PC-9 (cell line): Measurements from ENCODE around the gene TCTN3. TPM values are rescaled to one million over a fixed set of nuclear protein-coding genes. Genes with fewer than 3 reads are reported as not detected.
"Not testable (repeated sequence)": the region's sequence is repeated elsewhere in the genome, so short reads cannot be mapped to it uniquely, and the experiment has no call there.

Source experiments
- BruUV-seq: library from RNA; stranded (reverse); fragments of 400-500 nt; replicated peaks from 2 replicates; lab custom pipeline; 2021; lab: Mats Ljungman, UMichigan
- CTCF ChIA-PET: fragments of 300-600 bp; sonication (Branson Sonifier 250); formaldehyde crosslinking; loops from one replicate; lab custom pipeline; 2022; ENCODE audit warnings: antibody characterized with exemption; lab: Charles Lee
- POLR2A ChIA-PET: fragments of 300-600 bp; sonication (Branson Sonifier 250); formaldehyde crosslinking; loops from one replicate; lab custom pipeline; 2022; ENCODE audit warnings: antibody characterized with exemption; ENCODE audit not compliant: unreplicated experiment; lab: Charles Lee
- DNase-seq, 2 experiments: peaks; one replicate each; pipeline versions ENCODE4 v3.0.0 to v3.0.0-alpha.2; 2015 to 2022; ENCODE audit warnings: mixed read lengths in 1 of 2
- H2AFZ ChIP-seq: fragments of 200-600 bp; sonication (generic); 2 replicates; pipeline ENCODE4 v1.8.1; 2017; ENCODE audit warnings: antibody characterized with exemption
- H3F3A ChIP-seq: fragments of 200-600 bp; sonication (generic); 2 replicates; pipeline ENCODE4 v1.8.1; 2017; ENCODE audit warnings: antibody characterized with exemption, mild to moderate bottlenecking, low read depth; ENCODE audit not compliant: insufficient read depth
- H3K27ac ChIP-seq: fragments of 200-600 bp; sonication (generic); 2 replicates; pipeline ENCODE4 v1.6.1; 2016; ENCODE audit warnings: mixed run types
- H3K27me3 ChIP-seq: fragments of 200-600 bp; sonication (generic); 2 replicates; pipeline ENCODE4 v1.6.1; 2016; ENCODE audit warnings: low read depth, mixed run types; ENCODE audit not compliant: insufficient read depth
- H3K36me3 ChIP-seq: fragments of 200-600 bp; sonication (generic); 2 replicates; pipeline ENCODE4 v1.6.1; 2016; ENCODE audit warnings: low read depth, mixed run types
- H3K4me1 ChIP-seq: fragments of 200-600 bp; sonication (generic); replicated peaks from 2 replicates; pipeline ENCODE4 v1.6.1; 2016; ENCODE audit warnings: mixed run types; ENCODE audit not compliant: insufficient read depth
- H3K4me2 ChIP-seq: fragments of 200-600 bp; sonication (generic); 2 replicates; pipeline ENCODE4 v1.6.1; 2017; ENCODE audit warnings: mixed run types
- H3K4me3 ChIP-seq: fragments of 200-600 bp; sonication (generic); 2 replicates; pipeline ENCODE4 v1.6.1; 2016; ENCODE audit warnings: mixed run types
- H3K79me2 ChIP-seq: fragments of 200-600 bp; sonication (generic); 2 replicates; pipeline ENCODE4 v1.6.1; 2017; ENCODE audit warnings: low read depth, mixed run types
- H3K9me2 ChIP-seq: fragments of 200-600 bp; sonication (generic); 2 replicates; pipeline ENCODE4 v1.8.1; 2017; ENCODE audit warnings: mild to moderate bottlenecking; ENCODE audit not compliant: insufficient read depth
- H3K9me3 ChIP-seq: fragments of 200-600 bp; sonication (generic); 2 replicates; pipeline ENCODE4 v1.8.1; 2016; ENCODE audit warnings: low read depth; ENCODE audit not compliant: insufficient read depth
- H4K20me1 ChIP-seq: fragments of 200-600 bp; sonication (generic); 2 replicates; pipeline ENCODE4 v1.8.1; 2017; ENCODE audit not compliant: insufficient read depth
- EZH2 ChIP-seq: fragments of 200-600 bp; sonication (generic); IDR thresholded peaks from 2 replicates; pipeline ENCODE4 v1.8.0; 2017; ENCODE audit warnings: antibody characterized with exemption, low read depth
- intact Hi-C: fragments of 100-400 bp; cut with micrococcal nuclease; formaldehyde crosslinking; loops from one replicate; pipeline ENCODE4 v1.10.0; 2022; ENCODE audit not compliant: unreplicated experiment
- total RNA-seq: library from RNA; stranded (reverse); gene quantifications from 2 replicates; pipeline ENCODE4 v1.2.3, GENCODE V29; 2021
- TF ChIP-seq, protein P1 (sequence below): fragments of 200-600 bp; sonication (generic); conservative IDR thresholded peaks from 2 replicates; pipeline ENCODE4 v1.6.1; 2017; ENCODE audit warnings: mixed run types, antibody characterized with exemption, mild to moderate bottlenecking, moderate library complexity

The TCTN3 gene
- total RNA-seq, 1 experiment from 2014 or later, result 18.1 TPM

DNA sequence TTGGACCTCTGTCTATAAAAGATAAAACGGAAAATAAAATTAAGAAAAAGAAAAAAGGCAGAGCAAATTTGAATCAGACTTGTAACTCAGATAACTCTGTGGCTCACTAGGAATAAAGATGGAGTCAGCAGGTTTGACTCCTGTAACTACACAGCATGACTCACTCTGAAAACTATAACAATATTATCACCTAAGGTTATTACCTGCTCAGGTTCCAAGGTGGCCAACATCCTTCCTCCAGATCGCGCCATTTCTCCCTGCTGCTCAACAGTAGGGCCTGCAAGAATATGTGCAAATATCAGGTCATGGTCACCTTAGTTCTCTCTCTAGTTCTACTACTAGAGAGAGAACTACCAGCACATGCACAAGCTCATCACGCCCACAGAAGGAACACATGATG is 67.2 kb downstream of the TCTN3 start:
- Histone ChIP-seq H3K9me3 (no peaks in the 10 kb centered on the region), H3K79me2 (no peaks in the 10 kb centered on the region), H4K20me1 (no peaks in the 10 kb centered on the region), H3K36me3 (peaks cover 7% of the 10 kb centered on the region; the same call in 1 of the 2 replicates), H3K4me3 (no peak overlapping the region), H3K9me2 (no peaks in the 10 kb centered on the region), H3K27ac (no peak overlapping the region), H3K4me1 (no peaks in the 10 kb centered on the region), H2AFZ (no peak overlapping the region), H3K4me2 (no peak overlapping the region), H3F3A (no peaks in the 10 kb centered on the region), H3K27me3 (no peaks in the 10 kb centered on the region)
- TF ChIP-seq, protein P1, sequence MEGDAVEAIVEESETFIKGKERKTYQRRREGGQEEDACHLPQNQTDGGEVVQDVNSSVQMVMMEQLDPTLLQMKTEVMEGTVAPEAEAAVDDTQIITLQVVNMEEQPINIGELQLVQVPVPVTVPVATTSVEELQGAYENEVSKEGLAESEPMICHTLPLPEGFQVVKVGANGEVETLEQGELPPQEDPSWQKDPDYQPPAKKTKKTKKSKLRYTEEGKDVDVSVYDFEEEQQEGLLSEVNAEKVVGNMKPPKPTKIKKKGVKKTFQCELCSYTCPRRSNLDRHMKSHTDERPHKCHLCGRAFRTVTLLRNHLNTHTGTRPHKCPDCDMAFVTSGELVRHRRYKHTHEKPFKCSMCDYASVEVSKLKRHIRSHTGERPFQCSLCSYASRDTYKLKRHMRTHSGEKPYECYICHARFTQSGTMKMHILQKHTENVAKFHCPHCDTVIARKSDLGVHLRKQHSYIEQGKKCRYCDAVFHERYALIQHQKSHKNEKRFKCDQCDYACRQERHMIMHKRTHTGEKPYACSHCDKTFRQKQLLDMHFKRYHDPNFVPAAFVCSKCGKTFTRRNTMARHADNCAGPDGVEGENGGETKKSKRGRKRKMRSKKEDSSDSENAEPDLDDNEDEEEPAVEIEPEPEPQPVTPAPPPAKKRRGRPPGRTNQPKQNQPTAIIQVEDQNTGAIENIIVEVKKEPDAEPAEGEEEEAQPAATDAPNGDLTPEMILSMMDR, result no peak
- no peak for TF ChIP-seq EZH2
- ChIA-PET POLR2A (no interaction called here), CTCF (no interaction called here)
- intact Hi-C loops, result no loop called here
- DNase-seq, result no peak
- BruUV-seq, result no TSS peak

DNA sequence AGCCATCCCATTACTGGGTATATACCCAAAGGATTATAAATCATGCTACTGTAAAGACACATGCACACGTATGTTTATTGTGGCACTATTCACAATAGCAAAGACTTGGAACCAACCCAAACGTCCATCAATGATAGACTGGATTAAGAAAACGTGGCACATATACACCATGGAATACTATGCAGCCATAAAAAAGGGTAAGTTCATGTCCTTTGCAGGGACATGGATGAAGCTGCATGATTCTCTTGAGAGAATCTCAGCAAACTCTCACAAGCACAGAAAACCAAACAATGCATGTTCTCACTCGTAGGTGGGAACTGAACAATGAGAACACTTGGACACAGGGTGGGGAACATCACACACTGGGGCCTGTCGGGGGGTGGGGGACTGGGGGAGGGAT is 73.3 kb downstream of the TCTN3 start:
- CTCF ChIA-PET, H3K9me2 ChIP-seq: not testable (repeated sequence)

DNA sequence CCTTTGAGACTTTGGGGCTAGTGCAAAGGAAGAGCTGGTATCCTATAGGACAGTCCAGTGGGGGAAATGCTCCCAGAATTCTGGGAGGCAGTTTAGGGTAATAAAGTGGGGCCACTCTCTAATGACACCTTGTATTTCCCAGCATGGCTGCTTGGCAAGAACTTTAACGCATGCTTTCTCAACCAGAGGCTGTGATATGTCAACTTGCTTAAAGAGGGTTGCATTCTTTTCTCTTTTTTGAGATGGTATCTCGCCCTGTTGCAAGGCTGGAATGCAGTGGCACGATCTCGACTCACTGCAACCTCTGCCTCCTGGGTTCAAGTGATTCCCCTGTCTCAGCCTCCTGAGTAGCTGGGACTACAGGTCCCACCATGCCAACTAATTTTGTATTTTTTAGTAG is 75.6 kb downstream of the TCTN3 start:
- Histone ChIP-seq H4K20me1 (no peaks in the 10 kb centered on the region), H2AFZ (no peak overlapping the region), H3K27me3 (no peaks in the 10 kb centered on the region), H3K4me1 (no peaks in the 10 kb centered on the region), H3K9me3 (no peaks in the 10 kb centered on the region), H3K79me2 (no peaks in the 10 kb centered on the region), H3K27ac (no peak overlapping the region), H3K36me3 (0 out of 2 replicates have a peak, but pooled peaks cover 15% of the 10 kb centered on the region), H3F3A (no peaks in the 10 kb centered on the region), H3K4me3 (no peak overlapping the region), H3K4me2 (no peak overlapping the region), H3K9me2 (no peaks in the 10 kb centered on the region)
- TF ChIP-seq, protein P1, result no peak
- no peak for TF ChIP-seq EZH2
- intact Hi-C loops, result no loop called here
- DNase-seq, result no peak
- CTCF ChIA-PET, result no interaction called here
- BruUV-seq, result no TSS peak
- POLR2A ChIA-PET, result no interaction called here

More for the DNA sequence above, 73.3 kb downstream of the TCTN3 start:
- H3K36me3 ChIP-seq, DNase-seq, H3K27ac ChIP-seq, H3F3A ChIP-seq, H4K20me1 ChIP-seq, H3K9me3 ChIP-seq, H2AFZ ChIP-seq, H3K79me2 ChIP-seq, H3K27me3 ChIP-seq, BruUV-seq, POLR2A ChIA-PET, H3K4me2 ChIP-seq, H3K4me1 ChIP-seq, H3K4me3 ChIP-seq, intact Hi-C loops: not testable (repeated sequence)

DNA sequence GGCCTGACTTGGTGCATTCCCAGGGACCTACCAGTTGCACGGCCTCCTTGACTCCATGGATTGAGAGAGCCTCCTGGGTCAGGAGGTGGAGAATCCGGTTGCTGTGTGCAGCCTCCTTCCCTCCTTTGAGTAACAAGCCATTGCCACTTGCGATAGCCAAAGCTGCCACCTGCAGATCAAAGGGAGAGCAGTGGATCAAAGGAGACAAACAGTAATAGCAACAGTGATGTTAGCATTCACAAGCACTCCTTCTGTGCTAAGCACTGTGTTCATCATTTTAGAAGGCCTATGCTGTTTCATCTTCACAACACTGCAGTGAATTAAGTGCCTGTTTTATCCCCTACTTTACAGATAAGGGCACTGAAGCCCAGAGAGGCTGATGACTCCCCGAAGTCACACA is 77.3 kb downstream of the TCTN3 start:
- no peak for DNase-seq
- Histone ChIP-seq H2AFZ (no peak overlapping the region), H3K9me3 (no peaks in the 10 kb centered on the region), H3K4me2 (no peak overlapping the region), H3K9me2 (no peaks in the 10 kb centered on the region), H3K27me3 (no peaks in the 10 kb centered on the region), H3K4me1 (no peaks in the 10 kb centered on the region), H4K20me1 (no peaks in the 10 kb centered on the region), H3K79me2 (no peaks in the 10 kb centered on the region), H3F3A (no peaks in the 10 kb centered on the region), H3K27ac (no peak overlapping the region), H3K36me3 (0 out of 2 replicates have a peak, but pooled peaks cover 17% of the 10 kb centered on the region), H3K4me3 (no peak overlapping the region)
- intact Hi-C loops, result no loop called here
- BruUV-seq, result no TSS peak
- ChIA-PET CTCF (no interaction called here), POLR2A (interaction anchor here (0.6 kb wide), 1 partner anchor 86 kb away, joined by 4 read pairs; no protein-coding TSS in a partner anchor)
- TF ChIP-seq EZH2, result no peak
- TF ChIP-seq, protein P1, result no peak
